COR-L47 (cell line): Measurements from ENCODE around the gene SUPT20HL2.
"Not testable (repeated sequence)": the region's sequence is repeated elsewhere in the genome, so short reads cannot be mapped to it uniquely, and the experiment has no call there.

Experiments used
- DNase-seq: peaks from one replicate; lab custom pipeline; 2025; lab: John Stamatoyannopoulos, UW

The SUPT20HL2 gene

GRCh38 chrX:24314019-24314635 lies at the start of gene SUPT20HL2:
Gene SUPT20HL2 (minus strand): TSS chrX:24314069. CDS start chrX:24313315, 754 bp downstream.
- no peak for DNase-seq

DNA sequence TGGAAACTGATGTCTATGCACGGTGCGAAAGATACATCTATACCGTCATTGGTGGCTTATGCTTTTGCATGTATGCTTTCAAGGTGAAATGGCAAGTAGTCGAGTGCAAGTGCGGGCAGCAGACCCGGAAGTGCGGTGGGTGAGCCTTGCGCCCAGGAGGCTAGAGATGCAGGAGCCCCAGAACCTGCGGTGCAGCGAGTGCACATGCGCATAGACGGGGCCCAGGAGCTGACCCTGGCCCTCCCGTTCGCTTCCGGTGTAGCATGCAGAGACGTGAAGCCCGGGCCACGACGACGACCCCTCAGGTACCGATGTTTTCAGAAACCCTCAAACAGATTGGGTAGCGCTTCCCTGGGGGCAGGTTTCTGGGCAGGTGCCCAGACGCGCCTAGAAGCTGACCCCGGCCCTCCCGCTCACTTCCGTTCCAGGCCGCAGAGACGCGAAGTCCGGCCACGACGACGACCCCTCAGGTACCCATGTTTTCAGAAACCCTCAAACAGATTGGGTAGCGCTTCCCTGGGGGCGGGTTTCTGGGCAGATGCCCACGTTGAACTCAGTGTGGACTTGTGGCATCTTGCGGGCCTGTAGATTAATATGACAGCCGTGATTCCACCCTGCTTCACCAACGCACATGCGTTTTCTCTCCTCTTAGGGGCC lies 48.3 kb upstream of the SUPT20HL2 start:
- not testable (repeated sequence) for DNase-seq

- DNase-seq = no peak
Observed at GRCh38 chrX:24360272-24360671, 46.4 kb upstream of the SUPT20HL2 start, which contains the start of gene SUPT20HL1. Gene SUPT20HL1 (plus strand): TSS chrX:24360639. CDS start chrX:24362761, 2,122 bp downstream.

- no peak for DNase-seq
Observed at GRCh38 chrX:24357106-24357505, 43.2 kb upstream of the SUPT20HL2 start.

DNA sequence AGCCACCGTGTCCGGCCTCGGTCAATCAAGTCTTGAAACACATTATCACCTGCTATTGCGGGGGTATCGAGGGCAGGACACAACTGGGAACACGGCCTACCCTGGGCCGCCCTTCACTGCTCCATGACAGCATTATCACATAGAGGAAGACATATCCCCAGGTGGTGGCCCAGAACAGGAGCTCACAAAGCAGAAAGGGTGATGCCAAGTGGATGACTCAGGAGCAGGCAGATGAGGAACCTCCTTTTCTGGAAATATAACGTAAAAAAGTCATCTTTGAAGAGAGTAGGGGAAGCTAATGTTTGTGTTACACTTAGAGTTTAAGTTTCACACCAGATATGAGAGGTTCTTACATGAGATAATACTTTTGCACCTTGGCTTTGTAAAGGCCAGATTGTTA lies 41.2 kb upstream of the SUPT20HL2 start:
- DNase-seq = no peak

- DNase-seq = no peak
Observed at GRCh38 chrX:24350217-24350616, 36.3 kb upstream of the SUPT20HL2 start.

GRCh38 chrX:24347881-24348280 lies 34.0 kb upstream of the SUPT20HL2 start:
- no peak for DNase-seq

DNA sequence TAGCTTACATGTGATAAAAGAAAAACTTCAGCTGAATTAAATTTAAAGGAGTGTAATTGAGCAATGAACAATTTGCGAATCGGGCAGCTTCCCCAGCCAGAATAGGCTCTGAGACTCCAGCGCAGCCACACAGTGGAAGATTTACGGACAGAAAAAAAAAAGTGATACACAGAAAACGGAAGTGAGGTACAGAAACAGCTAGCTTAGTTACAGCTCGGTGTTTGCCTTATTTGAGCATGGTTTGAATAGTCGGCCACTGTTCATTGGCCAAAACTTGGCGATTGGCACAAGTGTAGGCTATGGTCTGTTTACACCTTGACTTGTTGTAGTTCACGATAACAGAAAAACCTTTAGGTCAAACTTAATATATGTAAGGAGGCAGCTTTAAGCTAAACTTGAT lies 29.9 kb upstream of the SUPT20HL2 start:
- DNase-seq = no peak

GRCh38 chrX:24341795-24342194 lies 27.9 kb upstream of the SUPT20HL2 start:
- DNase-seq = no peak

DNA sequence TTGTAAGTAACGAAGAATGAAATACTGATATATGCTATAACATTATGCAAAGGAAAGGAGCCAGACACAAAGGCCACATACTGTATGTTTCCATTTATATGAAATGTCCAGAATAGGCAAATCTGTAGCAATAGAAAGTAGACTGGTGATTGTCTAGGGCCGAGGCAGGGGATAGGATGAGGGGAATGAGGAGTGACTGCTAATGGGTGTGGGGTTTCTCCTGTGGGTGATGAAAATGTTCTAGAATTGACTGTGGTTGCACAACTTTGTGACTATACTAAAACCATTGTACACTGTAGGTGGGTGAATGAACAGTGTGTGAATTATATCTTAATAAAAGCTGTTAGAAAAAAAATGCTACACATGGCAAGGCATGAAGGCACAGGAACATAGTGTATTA lies 26.6 kb upstream of the SUPT20HL2 start:
- DNase-seq = no peak

DNA sequence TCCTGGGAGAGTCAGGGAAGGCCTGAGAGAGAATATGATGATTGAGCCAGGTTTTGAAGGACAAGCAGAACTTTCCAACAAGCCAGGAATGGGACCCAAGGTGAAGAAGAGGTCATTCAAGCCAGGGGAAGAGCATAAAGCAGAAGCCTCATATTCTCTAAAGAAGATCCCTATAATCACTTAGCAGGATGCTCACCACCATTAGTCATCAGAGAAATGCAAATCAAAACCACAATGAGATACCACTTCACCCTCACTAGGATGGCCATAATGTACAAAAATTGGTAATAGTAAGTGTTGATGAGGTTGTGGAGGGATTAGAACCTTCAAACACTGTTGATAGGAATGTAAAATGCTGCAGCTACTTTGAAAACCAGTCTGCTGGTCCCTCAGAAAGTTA lies 26.0 kb upstream of the SUPT20HL2 start:
- no peak for DNase-seq

DNA sequence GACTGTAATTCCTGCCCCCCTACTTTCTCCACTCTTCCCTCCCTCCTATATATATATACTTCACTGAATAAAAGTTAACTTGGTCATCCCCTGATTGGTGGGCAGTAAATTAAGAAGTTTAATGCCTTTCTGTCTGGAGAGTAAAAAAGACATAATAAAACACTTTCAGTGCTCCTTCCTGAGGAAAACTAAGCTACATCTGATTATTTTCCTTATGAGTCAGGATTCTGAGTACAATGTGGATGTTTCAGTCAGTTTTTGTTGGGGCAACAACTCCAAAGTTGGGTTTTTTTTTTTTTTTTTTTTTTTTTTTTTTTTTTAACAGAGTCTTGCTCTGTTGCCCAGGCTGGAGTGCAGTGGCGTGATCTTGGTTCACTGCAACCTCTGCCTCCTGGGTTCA lies 22.0 kb upstream of the SUPT20HL2 start:
- DNase-seq = no peak

GRCh38 chrX:24334461-24334860 lies 20.6 kb upstream of the SUPT20HL2 start:
- no peak for DNase-seq

GRCh38 chrX:24333371-24333770 lies 19.5 kb upstream of the SUPT20HL2 start:
- DNase-seq = no peak

GRCh38 chrX:24332878-24333277 lies 19.0 kb upstream of the SUPT20HL2 start:
- no peak for DNase-seq

- no peak for DNase-seq
Observed at GRCh38 chrX:24325231-24325630, 11.4 kb upstream of the SUPT20HL2 start.

DNA sequence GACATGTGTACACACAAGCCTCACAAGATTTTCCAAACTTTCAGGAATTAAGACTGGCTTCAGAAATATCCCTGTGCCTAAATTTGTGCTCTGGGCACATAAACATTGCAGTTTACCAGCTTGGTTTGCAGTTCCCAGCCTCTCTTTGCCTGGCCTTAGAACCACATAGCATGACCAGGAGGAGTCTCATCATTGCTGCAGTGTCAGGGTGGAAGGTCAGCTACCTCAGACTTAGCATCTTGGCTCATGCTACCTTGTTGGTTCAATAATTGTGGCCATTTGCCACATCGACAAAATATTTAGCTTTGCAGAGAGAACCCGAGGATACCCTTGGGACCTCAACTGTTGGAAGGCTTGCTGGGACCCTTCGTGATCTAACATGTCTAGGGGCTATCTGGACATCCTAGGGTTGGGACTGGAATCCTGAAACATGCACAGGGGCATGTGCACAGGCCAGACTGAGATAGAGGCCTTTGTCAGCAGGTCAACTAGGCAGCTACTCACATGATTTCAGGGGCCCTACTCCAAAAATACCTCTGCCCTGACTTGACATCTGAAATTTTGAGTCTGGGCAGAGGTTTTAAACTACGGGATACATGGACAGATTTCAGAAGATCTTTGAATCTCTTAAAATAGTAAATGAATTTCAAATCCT lies 8.0 kb upstream of the SUPT20HL2 start:
- no peak for DNase-seq

DNA sequence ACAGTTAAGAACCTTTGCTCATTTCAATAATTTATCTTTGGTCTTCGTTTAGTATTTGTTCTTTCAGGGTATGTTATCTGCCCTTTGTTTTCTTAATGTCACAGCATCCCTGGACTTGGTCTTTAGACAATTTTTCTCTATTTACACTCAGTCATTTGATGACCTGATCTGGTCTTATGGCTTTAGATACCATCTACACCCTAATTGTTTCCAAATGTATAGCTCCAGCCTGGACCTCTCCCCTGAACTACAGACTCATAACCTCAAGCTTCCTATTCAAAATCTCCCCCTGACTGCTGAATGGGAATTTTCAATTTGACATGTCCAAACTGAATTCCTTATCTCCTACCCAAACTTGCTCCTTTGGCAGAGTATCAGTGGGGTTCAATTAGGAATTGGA lies 3.7 kb upstream of the SUPT20HL2 start:
- DNase-seq = no peak

GRCh38 chrX:24316111-24316510 lies 2.2 kb upstream of the SUPT20HL2 start:
- no peak for DNase-seq

- DNase-seq = not testable (repeated sequence)
Observed at GRCh38 chrX:24312249-24312607, 1.6 kb downstream of the SUPT20HL2 start.

DNA sequence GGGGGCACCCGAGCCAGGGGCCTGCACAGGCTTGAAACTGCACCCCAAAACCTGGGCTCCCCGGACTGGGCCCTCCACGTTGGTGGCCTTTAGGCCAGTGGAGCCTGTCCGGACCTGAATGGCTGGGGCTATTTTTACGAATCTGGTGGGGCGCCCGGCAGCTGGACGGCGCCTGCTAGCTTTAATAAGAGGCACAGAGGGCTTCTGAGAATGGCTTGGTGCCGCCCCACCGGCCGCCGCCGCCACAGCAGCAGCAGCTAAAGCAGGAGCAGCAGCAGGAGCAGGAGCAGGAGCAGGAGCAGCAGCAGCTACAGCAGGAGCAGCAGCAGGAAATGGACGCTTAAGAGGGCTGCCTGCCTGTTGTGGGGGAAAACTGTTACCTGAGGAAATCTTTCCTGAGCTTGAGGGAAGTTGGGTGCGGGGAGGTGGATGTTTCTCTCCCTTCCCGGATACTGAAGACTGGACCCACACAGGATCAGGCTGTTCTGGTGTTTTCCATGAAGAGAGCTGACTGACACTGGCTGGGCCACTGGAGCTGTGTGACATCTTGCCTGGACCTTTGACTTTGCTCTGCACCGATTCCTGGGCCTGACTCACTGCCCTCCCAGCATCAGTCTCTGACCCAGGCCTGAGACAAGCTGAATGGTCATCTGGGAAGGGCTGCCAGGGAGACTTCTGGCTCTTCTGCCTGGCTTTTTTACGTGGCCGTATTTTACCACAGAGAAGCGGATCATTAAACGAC lies 2.2 kb downstream of the SUPT20HL2 start:
- DNase-seq = not testable (repeated sequence)

DNA sequence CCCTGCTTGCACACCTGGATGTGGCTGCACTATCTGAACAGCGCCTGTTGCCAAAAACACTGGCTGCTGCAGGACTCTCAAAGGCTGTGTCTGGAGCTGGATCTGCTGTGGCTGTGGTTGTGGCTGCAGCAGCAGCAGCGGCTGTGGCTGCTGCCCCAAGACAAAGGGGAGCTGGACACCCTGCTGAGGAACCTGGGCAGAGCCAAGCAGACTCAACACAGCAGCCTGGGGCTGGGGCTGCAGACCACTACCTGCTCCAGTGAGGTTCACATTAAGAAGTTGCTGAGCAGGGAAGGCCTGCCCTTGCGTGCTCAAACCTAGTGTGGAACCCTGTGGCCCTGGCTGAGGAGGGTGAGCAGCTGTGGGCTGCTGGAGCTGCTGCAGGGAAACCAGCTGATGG lies 3.0 kb downstream of the SUPT20HL2 start:
- peak; percentile 30 for DNase-seq
